SK-N-SH (cell line): ENCODE data around the gene AGT.

Experiments
- FOXM1 ChIP-seq: IDR thresholded peaks from 2 replicates; pipeline ENCODE4 v1.4.0; 2012; ENCODE audit warnings: low read depth, mild to moderate bottlenecking
- JUND ChIP-seq: IDR thresholded peaks from 2 replicates; pipeline ENCODE4 v1.4.0; 2012
- MXI1 ChIP-seq: IDR thresholded peaks from 2 replicates; pipeline ENCODE4 v1.6.1; 2012; ENCODE audit warnings: mild to moderate bottlenecking, low read depth, low read length, improper control_type of control experiment
- NFIC ChIP-seq: IDR thresholded peaks from 2 replicates; pipeline ENCODE4 v1.4.0; 2012; ENCODE audit warnings: borderline replicate concordance
- POLR2AphosphoS5 ChIP-seq: IDR thresholded peaks from 2 replicates; pipeline ENCODE4 v1.6.1; 2012; ENCODE audit warnings: low read depth, low read length
- RCOR1 ChIP-seq: fragments of 150-350 bp; IDR thresholded peaks from 2 replicates; pipeline ENCODE4 v1.6.1; 2017; ENCODE audit warnings: antibody characterized with exemption, low read length
- SMC3 ChIP-seq: IDR thresholded peaks from 2 replicates; pipeline ENCODE4 v1.6.1; 2012; ENCODE audit warnings: low read depth, low read length, improper control_type of control experiment
- TEAD4 ChIP-seq: IDR thresholded peaks from 2 replicates; pipeline ENCODE4 v1.4.0; 2012; ENCODE audit warnings: mild to moderate bottlenecking, borderline replicate concordance; ENCODE audit not compliant: insufficient read depth
- TF ChIP-seq, protein P1 (sequence below): fragments of 200-600 bp; sonication (generic); IDR thresholded peaks from 2 replicates; pipeline ENCODE4 v1.6.1; 2017; ENCODE audit warnings: antibody characterized with exemption, mild to moderate bottlenecking, moderate library complexity
- TF ChIP-seq, protein P2 (sequence below): IDR thresholded peaks from 2 replicates; pipeline ENCODE4 v1.4.0; 2012; ENCODE audit warnings: low read depth
- TF ChIP-seq, protein P3 (sequence below): IDR thresholded peaks from 2 replicates; pipeline ENCODE4 v1.4.0; 2012; ENCODE audit warnings: low read depth, borderline replicate concordance
- TF ChIP-seq, protein P4 (sequence below): fragments of 150-350 bp; IDR thresholded peaks from 2 replicates; pipeline ENCODE4 v1.6.1; 2017; ENCODE audit warnings: antibody characterized with exemption, low read length, low read depth, borderline replicate concordance

DNA sequence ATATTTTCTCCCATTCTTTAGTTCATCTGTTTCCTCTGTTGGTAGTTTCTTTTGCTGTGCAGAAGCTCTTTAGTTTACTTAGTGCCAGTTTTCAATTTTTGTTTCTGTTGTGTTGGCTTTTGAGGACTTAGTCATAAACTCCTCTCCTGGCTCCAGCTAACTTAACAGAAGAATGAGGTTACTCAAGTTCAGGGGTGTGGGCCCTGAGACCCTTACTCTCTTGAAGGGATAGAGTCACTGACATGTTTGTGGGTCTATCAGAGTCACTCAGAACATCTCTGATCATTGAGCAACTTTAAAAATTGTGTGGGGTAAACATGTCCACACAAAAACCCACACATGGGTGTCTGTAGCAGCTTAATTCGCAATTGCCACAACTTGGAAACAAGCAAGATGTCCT is 14.2 kb downstream of the AGT start:
- no peak for TF ChIP-seq FOXM1
- TF ChIP-seq, protein P1, sequence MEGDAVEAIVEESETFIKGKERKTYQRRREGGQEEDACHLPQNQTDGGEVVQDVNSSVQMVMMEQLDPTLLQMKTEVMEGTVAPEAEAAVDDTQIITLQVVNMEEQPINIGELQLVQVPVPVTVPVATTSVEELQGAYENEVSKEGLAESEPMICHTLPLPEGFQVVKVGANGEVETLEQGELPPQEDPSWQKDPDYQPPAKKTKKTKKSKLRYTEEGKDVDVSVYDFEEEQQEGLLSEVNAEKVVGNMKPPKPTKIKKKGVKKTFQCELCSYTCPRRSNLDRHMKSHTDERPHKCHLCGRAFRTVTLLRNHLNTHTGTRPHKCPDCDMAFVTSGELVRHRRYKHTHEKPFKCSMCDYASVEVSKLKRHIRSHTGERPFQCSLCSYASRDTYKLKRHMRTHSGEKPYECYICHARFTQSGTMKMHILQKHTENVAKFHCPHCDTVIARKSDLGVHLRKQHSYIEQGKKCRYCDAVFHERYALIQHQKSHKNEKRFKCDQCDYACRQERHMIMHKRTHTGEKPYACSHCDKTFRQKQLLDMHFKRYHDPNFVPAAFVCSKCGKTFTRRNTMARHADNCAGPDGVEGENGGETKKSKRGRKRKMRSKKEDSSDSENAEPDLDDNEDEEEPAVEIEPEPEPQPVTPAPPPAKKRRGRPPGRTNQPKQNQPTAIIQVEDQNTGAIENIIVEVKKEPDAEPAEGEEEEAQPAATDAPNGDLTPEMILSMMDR = no peak
- no peak for TF ChIP-seq TEAD4
- TF ChIP-seq POLR2AphosphoS5 = no peak
- TF ChIP-seq, protein P2, sequence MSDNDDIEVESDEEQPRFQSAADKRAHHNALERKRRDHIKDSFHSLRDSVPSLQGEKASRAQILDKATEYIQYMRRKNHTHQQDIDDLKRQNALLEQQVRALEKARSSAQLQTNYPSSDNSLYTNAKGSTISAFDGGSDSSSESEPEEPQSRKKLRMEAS = no peak
- TF ChIP-seq SMC3 = no peak
- TF ChIP-seq, protein P3, sequence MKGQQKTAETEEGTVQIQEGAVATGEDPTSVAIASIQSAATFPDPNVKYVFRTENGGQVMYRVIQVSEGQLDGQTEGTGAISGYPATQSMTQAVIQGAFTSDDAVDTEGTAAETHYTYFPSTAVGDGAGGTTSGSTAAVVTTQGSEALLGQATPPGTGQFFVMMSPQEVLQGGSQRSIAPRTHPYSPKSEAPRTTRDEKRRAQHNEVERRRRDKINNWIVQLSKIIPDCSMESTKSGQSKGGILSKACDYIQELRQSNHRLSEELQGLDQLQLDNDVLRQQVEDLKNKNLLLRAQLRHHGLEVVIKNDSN = no peak
- TF ChIP-seq, protein P4, sequence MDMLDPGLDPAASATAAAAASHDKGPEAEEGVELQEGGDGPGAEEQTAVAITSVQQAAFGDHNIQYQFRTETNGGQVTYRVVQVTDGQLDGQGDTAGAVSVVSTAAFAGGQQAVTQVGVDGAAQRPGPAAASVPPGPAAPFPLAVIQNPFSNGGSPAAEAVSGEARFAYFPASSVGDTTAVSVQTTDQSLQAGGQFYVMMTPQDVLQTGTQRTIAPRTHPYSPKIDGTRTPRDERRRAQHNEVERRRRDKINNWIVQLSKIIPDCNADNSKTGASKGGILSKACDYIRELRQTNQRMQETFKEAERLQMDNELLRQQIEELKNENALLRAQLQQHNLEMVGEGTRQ = no peak
- no peak for TF ChIP-seq JUND
- TF ChIP-seq MXI1 = no peak
- no peak for TF ChIP-seq RCOR1
- TF ChIP-seq NFIC = no peak
